Gastroesophageal sphincter (tissue), 3 donors: ENCODE results near the gene ZNF296.

Source experiments
- POLR2A ChIP-seq, 2 donors: fragments of 450-650 bp; IDR thresholded peaks; one replicate each; pipeline ENCODE4 v1.6.1; 2017; ENCODE audit warnings: antibody characterized with exemption in 2 of 2, mild to moderate bottlenecking in 2 of 2, moderate library complexity in 1 of 2
- POLR2AphosphoS5 ChIP-seq: sonication (generic); formaldehyde crosslinking; IDR thresholded peaks from one replicate; pipeline ENCODE4 v1.6.1; 2017; ENCODE audit warnings: antibody characterized with exemption
- TF ChIP-seq, protein P1 (sequence below), 4 experiments: fragments of 200-600 bp in 2 of 4; fragments of 450-650 bp in 2 of 4; sonication (generic) in 1 of 4; IDR thresholded peaks; one replicate each; pipeline ENCODE4 v1.5.1; 2017 to 2019; ENCODE audit warnings: antibody characterized with exemption in 4 of 4, mild to moderate bottlenecking in 2 of 4, moderate library complexity in 2 of 4

DNA sequence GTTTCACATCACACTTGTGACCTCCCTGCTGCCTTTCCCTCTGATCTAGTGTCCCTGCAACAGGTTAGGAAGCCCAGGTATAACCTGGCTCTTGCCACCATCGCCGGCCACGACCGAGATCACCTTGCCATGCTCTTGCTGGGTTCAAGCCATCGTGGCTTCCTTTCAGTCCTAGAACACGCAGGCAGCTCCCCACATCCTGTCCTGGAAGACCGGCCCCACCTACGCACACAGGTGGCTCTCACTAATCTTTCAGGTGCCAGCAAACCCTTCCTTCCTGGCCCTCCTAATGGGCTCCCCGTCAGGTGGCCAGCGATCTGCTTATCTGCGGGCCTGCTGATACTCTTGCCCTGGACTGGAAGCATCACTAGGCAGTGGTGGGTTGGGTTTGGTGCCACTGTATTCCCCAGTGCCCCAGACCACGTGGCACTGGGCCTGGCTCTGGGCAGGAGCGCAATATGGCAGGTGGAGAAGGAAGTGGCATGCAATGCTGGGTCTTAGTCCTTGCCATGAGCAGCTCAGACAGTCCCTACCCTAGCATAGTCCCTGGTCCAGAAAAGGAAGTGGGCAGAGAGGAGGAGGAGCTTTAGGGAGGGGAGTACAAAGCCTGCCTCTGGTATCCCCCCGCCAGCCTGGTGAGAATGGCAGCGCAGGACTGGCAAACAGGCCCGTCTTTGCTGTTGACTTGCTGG, 28.5 kb upstream of the ZNF296 start:
- TF ChIP-seq POLR2A (IDR thresholded peaks at IDR 0.05) = no peak
- TF ChIP-seq, protein P1, sequence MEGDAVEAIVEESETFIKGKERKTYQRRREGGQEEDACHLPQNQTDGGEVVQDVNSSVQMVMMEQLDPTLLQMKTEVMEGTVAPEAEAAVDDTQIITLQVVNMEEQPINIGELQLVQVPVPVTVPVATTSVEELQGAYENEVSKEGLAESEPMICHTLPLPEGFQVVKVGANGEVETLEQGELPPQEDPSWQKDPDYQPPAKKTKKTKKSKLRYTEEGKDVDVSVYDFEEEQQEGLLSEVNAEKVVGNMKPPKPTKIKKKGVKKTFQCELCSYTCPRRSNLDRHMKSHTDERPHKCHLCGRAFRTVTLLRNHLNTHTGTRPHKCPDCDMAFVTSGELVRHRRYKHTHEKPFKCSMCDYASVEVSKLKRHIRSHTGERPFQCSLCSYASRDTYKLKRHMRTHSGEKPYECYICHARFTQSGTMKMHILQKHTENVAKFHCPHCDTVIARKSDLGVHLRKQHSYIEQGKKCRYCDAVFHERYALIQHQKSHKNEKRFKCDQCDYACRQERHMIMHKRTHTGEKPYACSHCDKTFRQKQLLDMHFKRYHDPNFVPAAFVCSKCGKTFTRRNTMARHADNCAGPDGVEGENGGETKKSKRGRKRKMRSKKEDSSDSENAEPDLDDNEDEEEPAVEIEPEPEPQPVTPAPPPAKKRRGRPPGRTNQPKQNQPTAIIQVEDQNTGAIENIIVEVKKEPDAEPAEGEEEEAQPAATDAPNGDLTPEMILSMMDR (IDR thresholded peaks at IDR 0.05) = no peak
- no peak for TF ChIP-seq POLR2AphosphoS5
